A375 (cell line): ENCODE measurements around the gene SGPL1. TPM values are rescaled to one million over a fixed set of nuclear protein-coding genes. Genes with fewer than 3 reads are reported as not detected.

ENCODE experiments used
- small RNA-seq: library from RNA; depleted of rRNA; stranded (forward); fragments of <200 nt; gene quantifications from one replicate; pipeline ENCODE3, GENCODE V24; 2014
- total RNA-seq: library from RNA; depleted of rRNA; stranded (reverse); fragments of >200 nt; shearing (Covaris generic); gene quantifications from 2 replicates; pipeline ENCODE4 v1.2.3, GENCODE V29; 2014; rRNA removed

SGPL1 gene
- 21.6 and 22.9 TPM in 2 replicates for total RNA-seq

GRCh38 chr10:70815504-70816219 lies at the start of gene SGPL1:
Gene SGPL1 (plus strand): TSS chr10:70815948. CDS start chr10:70816854, 906 bp downstream.

GRCh38 chr10:70785190-70785589 lies 30.6 kb upstream of the SGPL1 start, which contains the start of gene TBATA:
Gene TBATA (minus strand): TSS chr10:70785377. CDS start chr10:70783379, 1,998 bp downstream.

GRCh38 chr10:70887804-70888800 lies 72.4 kb downstream of the SGPL1 start, which contains the start of gene PCBD1:
Gene PCBD1 (minus strand): TSS chr10:70888565. CDS start chr10:70888533, 32 bp downstream.

Small RNA genes within 50 kb of the gene (small RNA-seq; reads per million reads assigned to genes)
- gene RPS26P40: not detected

Other genes starting within 250 kb of the SGPL1 start
- not detected in 2 replicates for gene PRF1, start 213.2 kb upstream of the SGPL1 start, total RNA-seq
- 0.08 TPM in 1 of 2 replicates, not detected in the other for gene ADAMTS14, start 143.4 kb upstream of the SGPL1 start, total RNA-seq
- not detected in 2 replicates for gene TBATA, start 30.6 kb upstream of the SGPL1 start, total RNA-seq
- 24.1 and 28.9 TPM in 2 replicates for gene PCBD1, start 72.6 kb downstream of the SGPL1 start, total RNA-seq